K562 (cell line): ENCODE measurements around the gene SMNDC1. TPM values are rescaled to one million over a fixed set of nuclear protein-coding genes. Genes with fewer than 3 reads are reported as not detected.
A peak's percentile ranks its signal among the peaks of the same experiment; 100 is the strongest.

Experiments used
- ATAC-seq: fragments of 200-7000 bp; cut with Tn5 transposase; 3 replicates; pipeline ENCODE4 v1.9.1; 2020; ENCODE audit warnings: moderate library complexity
- BruUV-seq: library from RNA; stranded (reverse); fragments of 400-500 nt; replicated peaks from 2 replicates; lab custom pipeline; 2021; lab: Mats Ljungman, UMichigan
- CTCF ChIA-PET: fragments of 300-600 bp; formaldehyde crosslinking; extraction: SDS; loops from one replicate; lab custom pipeline; 2021; ENCODE audit warnings: low intra/inter-chr PET ratio; lab: Yijun Ruan, JAX
- POLR2A ChIA-PET: fragments of 300-600, 350-650 bp; sonication (Branson Sonifier 250); formaldehyde crosslinking; extraction: SDS; loops from one replicate; lab custom pipeline; 2021; ENCODE audit warnings: antibody characterized with exemption, inconsistent platforms; lab: Yijun Ruan, JAX
- DNase-seq, 4 experiments: peaks; one replicate each; pipeline versions ENCODE4 v3.0.0 to v3.0.0-alpha.2; 2011 to 2018; ENCODE audit warnings: low spot score in 3 of 4, mixed read lengths in 3 of 4; ENCODE audit errors: extremely low read depth in 1 of 4
- FAIRE-seq: peaks from 2 replicates; lab custom pipeline; 2011; peaks lifted over from hg19 to GRCh38; lab: Jason Lieb, UNC
- H2AFZ ChIP-seq: 2 replicates; pipeline ENCODE4 v1.6.0; 2011; ENCODE audit warnings: low read depth, low read length, control low read depth, inconsistent platforms
- H3K27ac ChIP-seq: fragments of 200-600 bp; 3 replicates; pipeline ENCODE4 v1.8.0; 2011; ENCODE audit warnings: low read depth, mild to moderate bottlenecking, control low read depth, inconsistent platforms, low read length, moderate library complexity, mixed read lengths; ENCODE audit errors: extremely low read depth
- H3K27me3 ChIP-seq, 2 experiments: fragments of 300-600 bp in 1 of 2; 2 replicates in 1 of 2; 3 replicates in 1 of 2; pipeline versions ENCODE4 v1.6.0 to v1.8.0; 2011; ENCODE audit warnings: inconsistent platforms in 2 of 2, low read length in 2 of 2, mild to moderate bottlenecking in 1 of 2, mixed read lengths in 1 of 2, moderate library complexity in 1 of 2; ENCODE audit not compliant: control insufficient read depth in 2 of 2, insufficient read depth in 2 of 2
- H3K36me3 ChIP-seq: fragments of 300-600 bp; 3 replicates; pipeline ENCODE4 v1.8.0; 2011; ENCODE audit warnings: mild to moderate bottlenecking, low read length, inconsistent platforms; ENCODE audit not compliant: control insufficient read depth, insufficient read depth
- H3K4me1 ChIP-seq, 2 experiments: fragments of 200-600 bp in 1 of 2; replicated peaks in 1 of 2; 2 replicates in 1 of 2; 3 replicates in 1 of 2; pipeline versions ENCODE4 v1.5.1 to v1.8.0; 2011; ENCODE audit warnings: inconsistent platforms in 2 of 2, low read length in 2 of 2, mild to moderate bottlenecking in 1 of 2, mixed read lengths in 1 of 2, moderate library complexity in 1 of 2; ENCODE audit not compliant: control insufficient read depth in 2 of 2, insufficient read depth in 2 of 2
- H3K4me2 ChIP-seq: 2 replicates; pipeline ENCODE4 v1.6.1; 2011; ENCODE audit warnings: low read length, control low read depth, inconsistent platforms, mixed read lengths; ENCODE audit not compliant: insufficient read depth
- H3K4me3 ChIP-seq: fragments of 200-600 bp; sonication (generic), shearing (Covaris generic); 2 replicates; pipeline ENCODE4 v1.5.1; 2016; ENCODE audit warnings: control low read depth, inconsistent platforms
- H3K79me2 ChIP-seq: fragments of 200-600 bp; 3 replicates; pipeline ENCODE4 v1.8.0; 2011; ENCODE audit warnings: low read length, inconsistent platforms; ENCODE audit not compliant: control insufficient read depth, insufficient read depth
- H3K9ac ChIP-seq, 2 experiments: 2 replicates each; pipeline versions ENCODE4 v1.6.0 to v1.6.1; 2011; ENCODE audit warnings: low read depth in 2 of 2, low read length in 2 of 2, control low read depth in 1 of 2, inconsistent platforms in 1 of 2, mild to moderate bottlenecking in 1 of 2, mixed read lengths in 1 of 2; ENCODE audit not compliant: insufficient read depth in 1 of 2
- H3K9me1 ChIP-seq: one replicate; pipeline ENCODE4 v1.6.0; 2011; ENCODE audit warnings: inconsistent platforms, mild to moderate bottlenecking, low read length, moderate library complexity; ENCODE audit not compliant: control insufficient read depth, insufficient read depth
- H3K9me3 ChIP-seq: replicated peaks from 2 replicates; pipeline ENCODE4 v1.5.1; 2011; ENCODE audit warnings: low read depth, low read length, inconsistent platforms; ENCODE audit not compliant: control insufficient read depth, insufficient read depth
- H4K20me1 ChIP-seq: replicated peaks from 2 replicates; pipeline ENCODE4 v1.6.1; 2011; ENCODE audit warnings: low read length, inconsistent platforms, mixed read lengths; ENCODE audit not compliant: control insufficient read depth, insufficient read depth
- BCL6 ChIP-seq: fragments of 250-450 bp; sonication (Bioruptor Pico); IDR thresholded peaks from 2 replicates; pipeline ENCODE4 v1.4.0; 2020
- BRCA1 ChIP-seq, 2 experiments: fragments of 450-650 bp in 1 of 2; sonication (generic) in 1 of 2; formaldehyde crosslinking in 1 of 2; IDR thresholded peaks; 2 replicates each; pipeline versions ENCODE4 v1.5.0 to v1.6.1; 2017 to 2020; ENCODE audit warnings: mild to moderate bottlenecking in 1 of 2, missing genetic modification reagents in 1 of 2
- BRD4 ChIP-seq: fragments of 200-600 bp; sonication (generic); IDR thresholded peaks from 2 replicates; pipeline ENCODE4 v1.6.1; 2017; ENCODE audit warnings: inconsistent platforms
- FOXJ2 ChIP-seq: fragments of 200-800 bp; sonication (Bioruptor generic); IDR thresholded peaks from 2 replicates; pipeline ENCODE4 v1.6.1; 2016; ENCODE audit warnings: missing genetic modification characterization, missing compliant biosample characterization
- FOXP4 ChIP-seq: sonication (generic); formaldehyde crosslinking; IDR thresholded peaks from 2 replicates; pipeline ENCODE4 v1.8.0; 2022; ENCODE audit warnings: mild to moderate bottlenecking, missing genetic modification reagents, borderline replicate concordance
- HNRNPL ChIP-seq: fragments of 200-400 bp; formaldehyde crosslinking; IDR thresholded peaks from 2 replicates; pipeline ENCODE4 v1.6.1; 2017; ENCODE audit warnings: low read depth, mild to moderate bottlenecking, low read length
- ILF3 ChIP-seq: fragments of 450-650 bp; IDR thresholded peaks from 2 replicates; pipeline ENCODE4 v1.6.1; 2018; ENCODE audit warnings: antibody characterized with exemption, mild to moderate bottlenecking, moderate library complexity, borderline replicate concordance
- PHF21A ChIP-seq: fragments of 450-650 bp; IDR thresholded peaks from 2 replicates; pipeline ENCODE4 v1.6.1; 2017; ENCODE audit warnings: low read depth, borderline replicate concordance
- THAP12 ChIP-seq: fragments of 250-450 bp; sonication (Bioruptor Pico); IDR thresholded peaks from 2 replicates; pipeline ENCODE4 v1.9.0; 2021; ENCODE audit warnings: mild to moderate bottlenecking, inconsistent platforms
- ZBTB8A ChIP-seq: fragments of 450-650 bp; IDR thresholded peaks from 2 replicates; pipeline ENCODE4 v1.6.1; 2018; ENCODE audit warnings: mild to moderate bottlenecking, moderate library complexity; ENCODE audit not compliant: partially characterized antibody
- ZC3H4 ChIP-seq: sonication (generic); formaldehyde crosslinking; IDR thresholded peaks from 2 replicates; pipeline ENCODE4 v1.9.0; 2021; ENCODE audit warnings: missing genetic modification reagents, borderline replicate concordance
- ZNF316 ChIP-seq: fragments of 450-650 bp; IDR thresholded peaks from 2 replicates; pipeline ENCODE4 v1.6.1; 2016
- ZNF384 ChIP-seq: IDR thresholded peaks from 2 replicates; pipeline ENCODE4 v1.6.1; 2012; ENCODE audit warnings: low read depth, low read length, improper control_type of control experiment
- ZNF398 ChIP-seq: fragments of 250-450 bp; sonication (Bioruptor Pico); IDR thresholded peaks from 2 replicates; pipeline ENCODE4 v1.8.0; 2021; ENCODE audit warnings: moderate library complexity, mild to moderate bottlenecking, inconsistent platforms
- ZNF583 ChIP-seq: fragments of 250-450 bp; sonication (Bioruptor Pico); IDR thresholded peaks from 2 replicates; pipeline ENCODE4 v1.4.0; 2020
- ZSCAN29 ChIP-seq: fragments of 450-650 bp; IDR thresholded peaks from 2 replicates; pipeline ENCODE4 v1.6.1; 2017
- WGBS: fragments of 100-300 bp; shearing (Covaris generic); methylation state at CpG from one replicate; pipeline ENCODE4 v1.1.6; 2016; ENCODE audit warnings: low coverage, mixed read lengths; ENCODE audit not compliant: insufficient coverage; ENCODE audit errors: missing lambda C conversion rate; 5-methylcytosine and 5-hydroxymethylcytosine counted together
- in situ Hi-C: fragments of 300-500 bp; cut with MboI; formaldehyde crosslinking; loops from 4 replicates; pipeline ENCODE4 v1.15.0; 2018; ENCODE audit warnings: inconsistent platforms, mixed read lengths
- intact Hi-C: fragments of 100-400 bp; cut with micrococcal nuclease; formaldehyde crosslinking; loops from 2 replicates; pipeline ENCODE4 v1.14.2; 2022
- polyA plus RNA-seq, 8 experiments: library from polyadenylated mRNA; depleted of rRNA in 4 of 8; stranded (reverse) in 5 of 8; unstranded in 3 of 8; fragments of >200 nt; fragmentation: Nextera tagmentation in 2 of 8; fragmentation: Illumina TruSeq in 1 of 8; extraction: Ambion mirVana in 2 of 8; extraction: Trizol in 1 of 8; gene quantifications; 2 replicates each; pipeline versions ENCODE4 v1.2.1 to v1.2.3, GENCODE V29; 2011 to 2014; ENCODE audit warnings: inconsistent platforms in 1 of 8, missing spikeins in 1 of 8
- total RNA-seq, 7 experiments: library from RNA; depleted of rRNA in 6 of 7; stranded (reverse); fragments of >200 nt in 6 of 7; fragmentation: Illumina TruSeq in 2 of 7; extraction: Trizol in 2 of 7; gene quantifications; 2 replicates each; pipeline versions ENCODE4 v1.2.1 to v1.2.3, GENCODE V29; 2011 to 2021; ENCODE audit warnings: low replicate concordance in 1 of 7

The SMNDC1 gene
- total and polyA plus RNA-seq, 9 of the 15 experiments (the other 6 are each of a cell fraction or from before 2014, with no cell fraction given): 6.8 to 35.8 (median 12.3) TPM

- intact Hi-C loops (loop anchor here (10.0 kb wide), 2 partner anchors 457 to 1817 kb away; no protein-coding TSS in a partner anchor), in situ Hi-C loops (no loop called here)
- H3K36me3 ChIP-seq: no peaks in the 10 kb centered on the region
- H4K20me1 ChIP-seq: no peaks in the 10 kb centered on the region
- H3K27me3 ChIP-seq: peaks cover 0 to 9% of the 10 kb centered on the region in 2 experiments; a peak in 1 of 5 replicates
- H3K9ac ChIP-seq: no peak overlapping the region
- no peaks in the 10 kb centered on the region; a peak in 1 of 5 replicates for H3K4me1 ChIP-seq
- no peak for DNase-seq
- 34% methylated on average over 13 of the region's 15 CpGs for WGBS
- BruUV-seq: no TSS peak
- H3K4me2 ChIP-seq: no peak overlapping the region
- H3K9me3 ChIP-seq: no peaks in the 10 kb centered on the region; the same call in 1 of the 2 replicates
- ChIA-PET CTCF (no interaction called here), POLR2A (interaction anchor here (1.0 kb wide), 1 partner anchor 44 kb away, joined by 3 read pairs; no protein-coding TSS in a partner anchor)
- no peaks in the 10 kb centered on the region for H3K9me1 ChIP-seq
- ATAC-seq: peak; percentile 47; the same call in 2 of the 3 replicates
- no peak overlapping the region for H3K27ac ChIP-seq
- H3K4me3 ChIP-seq: no peak overlapping the region
- H2AFZ ChIP-seq: peak overlapping the region; percentile 50; the same call in 1 of the 2 replicates
- no peak for FAIRE-seq
- H3K79me2 ChIP-seq: no peaks in the 10 kb centered on the region
- TF ChIP-seq FOXJ2 (no peak), ZSCAN29 (no peak), BRCA1 (IDR thresholded peaks at IDR 0.05) (no peak), BRCA1 (CRISPR knock-in tag; IDR thresholded peaks at IDR 0.05) (no peak), ZBTB8A (no peak), ZC3H4 (CRISPR knock-in tag) (no peak), THAP12 (CRISPR knock-in tag) (no peak), ZNF398 (no peak), ILF3 (no peak), ZNF316 (no peak), FOXP4 (CRISPR knock-in tag) (no peak), HNRNPL (no peak), BRD4 (no peak), ZNF384 (no peak), BCL6 (CRISPR knock-in tag) (no peak), PHF21A (no peak), ZNF583 (no peak)
These were observed 13.4 kb upstream of the SMNDC1 start for GRCh38 chr10:110317866-110318850.
